B cell (primary cell): ENCODE data around the gene XRCC4.

Experiments
- EZH2 ChIP-seq: IDR thresholded peaks from 2 replicates; pipeline ENCODE4 v1.6.1; 2012; ENCODE audit warnings: borderline replicate concordance, low read depth, mild to moderate bottlenecking, moderate library complexity, low read length; ENCODE audit not compliant: insufficient read depth, poor library complexity, severe bottlenecking
- TF ChIP-seq, protein P1 (sequence below): fragments of 200-600 bp; IDR thresholded peaks from one replicate; pipeline ENCODE4 v1.8.0; 2022; ENCODE audit warnings: antibody characterized with exemption, mild to moderate bottlenecking

- no peak for TF ChIP-seq EZH2
- TF ChIP-seq, protein P1, sequence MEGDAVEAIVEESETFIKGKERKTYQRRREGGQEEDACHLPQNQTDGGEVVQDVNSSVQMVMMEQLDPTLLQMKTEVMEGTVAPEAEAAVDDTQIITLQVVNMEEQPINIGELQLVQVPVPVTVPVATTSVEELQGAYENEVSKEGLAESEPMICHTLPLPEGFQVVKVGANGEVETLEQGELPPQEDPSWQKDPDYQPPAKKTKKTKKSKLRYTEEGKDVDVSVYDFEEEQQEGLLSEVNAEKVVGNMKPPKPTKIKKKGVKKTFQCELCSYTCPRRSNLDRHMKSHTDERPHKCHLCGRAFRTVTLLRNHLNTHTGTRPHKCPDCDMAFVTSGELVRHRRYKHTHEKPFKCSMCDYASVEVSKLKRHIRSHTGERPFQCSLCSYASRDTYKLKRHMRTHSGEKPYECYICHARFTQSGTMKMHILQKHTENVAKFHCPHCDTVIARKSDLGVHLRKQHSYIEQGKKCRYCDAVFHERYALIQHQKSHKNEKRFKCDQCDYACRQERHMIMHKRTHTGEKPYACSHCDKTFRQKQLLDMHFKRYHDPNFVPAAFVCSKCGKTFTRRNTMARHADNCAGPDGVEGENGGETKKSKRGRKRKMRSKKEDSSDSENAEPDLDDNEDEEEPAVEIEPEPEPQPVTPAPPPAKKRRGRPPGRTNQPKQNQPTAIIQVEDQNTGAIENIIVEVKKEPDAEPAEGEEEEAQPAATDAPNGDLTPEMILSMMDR: no peak
These were observed 141.7 kb downstream of the XRCC4 start for GRCh38 chr5:83219077-83219476.
